CD1c-positive myeloid dendritic cell (primary cell): ENCODE data around the gene NEURL1B.

Experiments used
- DNase-seq: peaks from one replicate; pipeline ENCODE4 v3.0.0-alpha.2; 2016; ENCODE audit errors: extremely low spot score

NEURL1B gene

DNA sequence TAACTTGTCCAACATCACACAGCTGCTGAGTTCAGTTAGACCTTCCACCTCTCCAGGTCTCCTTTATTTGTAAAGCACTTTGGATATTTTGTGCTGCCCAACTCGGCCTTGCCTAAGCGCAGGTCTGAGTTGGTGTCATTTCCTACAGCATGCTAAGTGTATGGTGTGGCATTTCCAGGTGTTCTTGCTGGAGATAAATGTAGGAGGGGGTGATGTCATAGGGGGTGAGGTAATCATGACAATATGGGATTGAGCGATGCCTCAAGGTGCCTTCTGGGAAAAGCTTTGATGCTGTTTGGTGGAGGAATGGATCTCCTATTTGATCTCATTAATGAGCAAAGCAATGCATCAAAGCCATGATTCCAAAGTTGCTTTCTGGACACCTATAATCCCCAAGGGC lies 32.3 kb upstream of the NEURL1B start:
- no peak for DNase-seq

DNA sequence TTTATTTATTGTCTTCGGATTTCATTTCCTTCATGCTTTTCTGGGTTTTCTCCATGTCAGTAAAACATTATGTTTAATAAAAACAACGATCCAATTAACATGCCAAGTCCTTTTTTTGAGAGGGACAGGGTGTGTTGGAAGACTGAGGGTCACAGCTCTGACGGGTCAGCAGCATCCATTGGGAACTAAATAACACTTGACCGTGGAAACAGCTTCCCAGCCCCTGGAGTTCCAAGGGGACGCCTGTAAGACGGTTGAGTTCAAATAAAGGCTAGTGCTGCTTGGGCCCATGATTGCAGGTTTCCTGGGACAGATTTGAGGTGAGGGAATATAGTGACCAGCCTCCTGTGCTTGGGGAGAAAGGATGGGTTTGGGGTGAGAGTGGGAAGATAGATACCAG lies 30.4 kb upstream of the NEURL1B start:
- DNase-seq = no peak

GRCh38 chr5:172611913-172612312 lies 29.1 kb upstream of the NEURL1B start:
- no peak for DNase-seq

DNA sequence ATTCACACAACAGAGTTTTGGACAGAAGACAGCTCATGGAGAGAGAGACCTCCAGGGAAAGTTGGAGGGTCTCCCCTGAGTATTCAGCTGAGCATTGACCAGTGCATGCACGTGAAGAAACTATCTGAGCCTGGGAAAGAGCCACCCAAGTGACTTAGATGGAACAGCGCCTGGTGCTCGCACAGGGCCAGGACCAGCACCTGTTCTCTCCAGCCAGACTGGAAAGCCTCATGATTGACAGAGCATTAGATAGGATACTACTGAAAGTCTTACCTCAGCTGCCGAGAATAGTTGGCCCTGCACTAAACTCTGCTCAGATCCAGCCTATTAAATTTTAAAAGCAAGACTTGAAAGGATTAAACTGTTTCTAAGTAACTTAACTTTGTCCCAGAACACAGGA lies 28.3 kb upstream of the NEURL1B start:
- DNase-seq = no peak

DNA sequence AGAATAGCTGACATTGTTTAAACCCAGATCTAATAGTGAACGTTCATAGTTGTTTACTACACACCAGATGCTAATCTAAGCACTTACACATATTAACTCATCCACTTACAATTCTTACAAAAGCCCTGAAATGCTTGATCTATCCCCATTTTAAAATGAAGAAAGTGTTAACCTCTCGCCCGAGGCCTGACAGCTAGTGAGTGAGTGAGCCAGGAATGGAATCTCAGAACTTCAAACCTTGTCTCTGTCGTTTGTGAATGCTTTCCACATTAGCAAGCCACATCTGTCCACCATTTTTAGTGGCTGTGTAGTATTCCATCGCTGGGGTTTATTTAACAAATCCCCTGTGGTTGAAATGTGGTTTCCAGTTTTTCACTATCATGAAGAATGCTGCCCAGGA lies 24.9 kb upstream of the NEURL1B start:
- DNase-seq = no peak

- no peak for DNase-seq
Measured at GRCh38 chr5:172616730-172617129, 24.3 kb upstream of the NEURL1B start.

DNA sequence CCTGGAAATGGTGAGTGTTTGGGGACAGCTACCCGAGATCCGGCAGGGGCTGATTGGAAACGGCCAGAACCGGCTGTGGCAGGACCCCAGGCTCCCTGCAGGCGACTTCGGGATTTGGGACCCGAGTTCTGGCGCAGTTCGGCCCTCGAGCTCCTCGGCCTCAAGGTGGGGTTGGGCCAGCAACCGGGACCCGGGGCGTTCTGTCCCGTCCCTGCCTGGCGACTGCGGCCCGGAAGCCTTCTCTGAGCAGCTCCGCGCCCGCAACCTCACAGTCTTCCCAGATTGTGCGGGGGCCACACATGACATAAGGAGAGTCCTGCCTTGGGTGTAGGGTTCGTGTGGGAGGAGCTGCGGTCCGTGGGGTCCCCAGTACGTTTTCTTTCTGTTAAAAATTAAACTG lies 23.2 kb upstream of the NEURL1B start:
- DNase-seq = no peak

GRCh38 chr5:172618574-172619365 lies 22.3 kb upstream of the NEURL1B start:
- no peak for DNase-seq

- no peak for DNase-seq
Measured at GRCh38 chr5:172620506-172620905, 20.6 kb upstream of the NEURL1B start.

DNA sequence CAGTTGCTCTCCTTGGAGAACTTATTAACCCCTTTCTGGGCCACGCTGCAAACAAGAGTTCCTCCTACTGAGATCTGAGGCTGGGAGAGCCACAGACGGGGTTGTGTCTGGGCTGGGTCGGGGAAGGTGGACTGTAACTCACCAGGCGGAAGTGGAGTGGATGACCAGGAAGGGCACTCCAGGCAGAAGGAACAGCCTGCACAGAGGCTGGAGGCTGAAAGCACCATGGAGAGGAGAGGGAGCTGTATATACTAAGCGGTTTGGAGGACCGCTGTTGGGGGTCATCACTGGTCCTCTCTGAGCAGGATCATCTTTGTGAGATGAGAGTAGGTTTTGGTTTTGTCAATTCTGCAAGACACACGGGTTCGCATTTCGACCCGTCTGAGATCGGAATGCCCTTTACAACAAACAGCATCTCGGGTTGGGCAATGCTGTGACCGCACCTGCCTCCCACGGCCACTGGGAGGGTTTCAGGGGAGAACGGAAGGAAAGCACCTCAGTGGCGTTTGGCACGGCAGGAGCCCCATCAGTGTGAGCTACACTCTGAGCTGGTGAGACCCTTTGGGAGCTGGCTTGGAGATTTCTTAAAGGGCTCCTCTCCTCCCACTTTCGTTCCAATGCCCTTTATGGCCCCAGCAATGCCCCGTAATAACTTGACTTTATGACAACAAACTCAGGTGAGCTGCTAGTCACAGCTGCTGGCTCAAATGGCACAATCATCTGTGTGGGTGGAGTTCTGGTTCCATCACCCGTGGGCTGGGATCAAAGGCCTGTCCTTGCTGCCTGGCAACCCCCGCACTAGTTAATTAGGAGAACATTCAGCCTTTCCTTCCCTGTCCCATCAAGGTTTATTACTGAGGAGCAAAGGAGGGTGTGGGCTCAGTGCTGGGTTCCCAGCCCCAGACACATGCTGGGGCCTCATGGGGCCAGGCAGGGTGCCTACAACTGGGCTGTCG lies 18.7 kb upstream of the NEURL1B start:
- DNase-seq = no peak

- DNase-seq = no peak
Measured at GRCh38 chr5:172623313-172623980, 17.6 kb upstream of the NEURL1B start.

GRCh38 chr5:172624083-172624995 lies 16.7 kb upstream of the NEURL1B start:
- no peak for DNase-seq

DNA sequence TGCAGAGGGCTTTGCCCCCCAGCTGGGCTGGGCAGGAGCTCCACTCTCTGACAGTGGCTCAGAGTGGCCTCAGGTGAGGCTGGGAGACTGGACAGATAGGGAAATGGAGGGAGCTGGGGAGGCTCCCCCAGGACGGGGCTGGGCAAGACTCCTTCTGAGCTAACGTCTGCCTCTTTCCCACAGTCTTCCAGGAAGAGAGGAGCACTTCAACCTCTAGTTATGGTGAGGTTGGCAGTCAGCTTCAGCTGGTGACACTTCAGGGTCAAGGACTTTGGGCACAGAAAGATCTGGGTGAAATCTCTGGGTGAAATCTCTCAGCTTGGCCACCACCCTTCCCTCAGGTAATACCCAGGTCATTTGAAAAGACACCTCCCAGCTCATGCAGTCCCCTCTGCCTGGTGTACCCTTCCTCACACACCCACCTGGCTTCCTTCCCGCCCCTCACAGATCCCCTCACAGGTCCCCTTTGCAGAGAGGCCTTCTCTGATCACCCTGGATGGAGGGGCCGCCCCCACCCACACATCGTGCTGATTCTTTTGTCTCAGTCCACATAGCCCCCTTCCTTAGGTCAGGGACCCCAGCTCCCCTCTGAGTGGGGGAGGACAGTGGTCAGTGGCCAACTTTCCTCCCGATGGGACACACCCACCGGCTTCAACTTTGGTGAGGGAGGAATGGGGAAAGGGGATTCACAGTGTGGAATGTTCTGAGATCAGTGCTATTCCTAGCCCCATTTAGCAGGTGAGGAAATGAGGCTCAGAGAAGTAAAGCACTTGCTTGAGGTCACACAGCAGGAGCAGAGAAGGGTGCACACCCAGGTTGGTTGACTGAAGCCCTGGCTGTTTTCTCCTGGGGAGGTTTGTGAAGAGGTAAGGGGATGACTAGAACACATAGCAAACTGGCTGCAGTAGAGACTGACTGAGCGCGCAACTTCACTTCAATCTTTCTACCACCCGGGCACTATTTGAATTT lies 15.8 kb upstream of the NEURL1B start:
- DNase-seq = no peak

GRCh38 chr5:172626031-172626581 lies 15.0 kb upstream of the NEURL1B start:
- DNase-seq = no peak

- DNase-seq = no peak
Measured at GRCh38 chr5:172630082-172630481, 11.0 kb upstream of the NEURL1B start.

- DNase-seq = no peak
Measured at GRCh38 chr5:172630482-172630881, 10.6 kb upstream of the NEURL1B start.

DNA sequence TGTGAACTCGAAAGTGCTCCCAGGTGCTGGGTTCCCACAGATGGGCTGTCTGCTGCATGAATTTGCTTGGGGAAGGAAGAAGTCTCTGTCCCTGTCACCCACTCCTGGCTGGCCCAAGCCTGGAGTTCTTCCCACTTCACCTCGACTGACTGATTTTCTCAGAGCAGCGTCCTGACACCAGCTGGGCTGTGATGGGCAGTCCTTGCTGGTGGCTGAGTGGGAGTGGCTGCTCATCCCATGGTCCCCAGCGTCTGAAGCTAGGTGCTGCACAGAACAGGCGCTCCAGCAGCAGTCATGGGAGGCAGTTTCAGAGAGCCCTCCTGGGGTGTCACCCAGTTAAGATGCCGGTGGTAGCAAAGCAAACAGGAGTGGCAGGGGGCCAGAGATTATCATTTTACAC lies 10.1 kb upstream of the NEURL1B start:
- DNase-seq = no peak

GRCh38 chr5:172632346-172633092 lies 8.5 kb upstream of the NEURL1B start:
- no peak for DNase-seq

DNA sequence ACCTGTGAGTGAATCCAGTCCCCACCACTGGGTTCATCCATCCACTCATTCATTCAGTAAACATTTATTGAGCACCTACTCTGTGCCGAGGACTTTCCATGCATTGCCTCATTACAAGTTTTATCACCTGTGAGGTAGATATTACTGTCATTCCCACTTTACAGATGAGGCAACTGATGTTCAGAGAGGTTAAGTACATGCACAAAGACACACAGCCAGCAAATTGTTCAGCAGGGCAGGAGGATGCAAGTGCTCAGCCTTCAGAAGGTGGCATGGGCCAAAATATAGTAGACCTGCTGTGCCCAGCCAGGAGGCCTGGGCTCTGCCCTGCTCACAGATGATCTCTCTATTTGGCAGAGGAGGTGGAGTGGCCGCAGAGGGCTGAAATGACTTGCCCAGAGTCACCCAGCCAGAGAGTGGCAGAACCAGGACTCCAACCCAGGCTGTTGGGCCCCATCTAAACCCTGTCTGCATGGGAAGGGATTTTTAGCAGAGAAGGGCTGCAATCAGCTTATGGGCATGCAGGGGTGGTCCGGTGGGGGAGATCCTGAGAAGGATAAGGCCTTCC lies 7.6 kb upstream of the NEURL1B start:
- no peak for DNase-seq
